HEK293 (cell line): ENCODE measurements around the gene ANKRD53.
A peak's percentile ranks its signal among the peaks of the same experiment; 100 is the strongest.

ENCODE experiments used
- CTCF ChIA-PET: fragments of 350-600 bp; formaldehyde crosslinking; extraction: SDS; loops from one replicate; lab custom pipeline; 2021; ENCODE audit warnings: antibody characterized with exemption; lab: Yijun Ruan, JAX
- POLR2A ChIA-PET: fragments of 300-600 bp; formaldehyde crosslinking; extraction: SDS; loops from one replicate; lab custom pipeline; 2020; ENCODE audit warnings: antibody characterized with exemption, inconsistent platforms; lab: Yijun Ruan, JAX
- H3K27ac ChIP-seq: fragments of 200-500 bp; sonication (Bioruptor generic); 2 replicates; pipeline ENCODE4 v1.5.1; 2014; ENCODE audit warnings: low read depth, low read length, control low read depth, inconsistent platforms; ENCODE audit errors: extremely low read depth
- H3K36me3 ChIP-seq, 2 experiments: fragments of 200-500 bp in 1 of 2; sonication (Bioruptor generic) in 1 of 2; 1 replicate in 1 of 2; 2 replicates in 1 of 2; pipeline ENCODE4 v1.5.1; 2014 to 2017; ENCODE audit warnings: inconsistent platforms in 2 of 2, low read length in 2 of 2; ENCODE audit not compliant: control insufficient read depth in 2 of 2, insufficient read depth in 1 of 2
- H3K4me1 ChIP-seq: fragments of 200-500 bp; sonication (Bioruptor generic); 2 replicates; pipeline ENCODE4 v1.5.1; 2014; ENCODE audit warnings: mild to moderate bottlenecking, low read length, inconsistent platforms; ENCODE audit not compliant: control insufficient read depth, insufficient read depth
- H3K4me3 ChIP-seq: 2 replicates; pipeline ENCODE4 v1.5.1; 2011; ENCODE audit warnings: low read depth, mild to moderate bottlenecking, control low read depth, low read length, moderate library complexity
- H3K9me3 ChIP-seq: fragments of 200-500 bp; sonication (Bioruptor generic); 2 replicates; pipeline ENCODE4 v1.5.1; 2014; ENCODE audit warnings: low read depth, low read length, inconsistent platforms; ENCODE audit not compliant: control insufficient read depth, insufficient read depth
- HOXD13 ChIP-seq: sonication (generic); formaldehyde crosslinking; IDR thresholded peaks from 2 replicates; pipeline ENCODE4 v1.8.0; 2022; ENCODE audit warnings: missing genetic modification reagents, borderline replicate concordance
- SCRT2 ChIP-seq: fragments of 450-650 bp; formaldehyde crosslinking; IDR thresholded peaks from 2 replicates; pipeline ENCODE4 v1.5.1; 2016; ENCODE audit warnings: missing biosample characterization, missing genetic modification characterization
- ZBTB20 ChIP-seq: fragments of 450-650 bp; formaldehyde crosslinking; IDR thresholded peaks from 2 replicates; pipeline ENCODE4 v1.5.1; 2016; ENCODE audit warnings: missing biosample characterization, missing genetic modification characterization
- ZNF433 ChIP-seq: fragments of 450-650 bp; formaldehyde crosslinking; IDR thresholded peaks from 2 replicates; pipeline ENCODE4 v1.5.1; 2016; ENCODE audit warnings: missing biosample characterization, missing genetic modification characterization, low read depth
- ZNF530 ChIP-seq: fragments of 450-650 bp; formaldehyde crosslinking; IDR thresholded peaks from 2 replicates; pipeline ENCODE4 v1.5.1; 2016; ENCODE audit warnings: low read depth, missing biosample characterization, missing genetic modification characterization
- ZNF544 ChIP-seq: fragments of 450-650 bp; formaldehyde crosslinking; IDR thresholded peaks from 2 replicates; pipeline ENCODE4 v1.5.0; 2017; ENCODE audit warnings: missing biosample characterization, missing genetic modification characterization
- ZNF623 ChIP-seq: fragments of 450-650 bp; formaldehyde crosslinking; IDR thresholded peaks from 2 replicates; pipeline ENCODE4 v1.5.1; 2016; ENCODE audit warnings: missing biosample characterization, missing genetic modification characterization
- ZNF777 ChIP-seq: fragments of 450-650 bp; formaldehyde crosslinking; IDR thresholded peaks from 2 replicates; pipeline ENCODE4 v1.5.1; 2017; ENCODE audit warnings: missing biosample characterization, missing genetic modification characterization, borderline replicate concordance
- TF ChIP-seq, protein P1 (sequence below): fragments of 450-650 bp; formaldehyde crosslinking; IDR thresholded peaks from 2 replicates; pipeline ENCODE4 v1.5.1; 2016; ENCODE audit warnings: missing biosample characterization, missing genetic modification characterization, borderline replicate concordance
- TF ChIP-seq, protein P2 (sequence below): fragments of 450-650 bp; formaldehyde crosslinking; IDR thresholded peaks from 2 replicates; pipeline ENCODE4 v1.5.1; 2016; ENCODE audit warnings: missing biosample characterization, missing genetic modification characterization
- TF ChIP-seq, protein P3 (sequence below): fragments of 450-650 bp; formaldehyde crosslinking; IDR thresholded peaks from 2 replicates; pipeline ENCODE4 v1.5.1; 2017; ENCODE audit warnings: missing biosample characterization, missing genetic modification characterization
- TF ChIP-seq, protein P4 (sequence below): fragments of 450-650 bp; formaldehyde crosslinking; IDR thresholded peaks from 2 replicates; pipeline ENCODE4 v1.5.1; 2016; ENCODE audit warnings: missing biosample characterization, missing genetic modification characterization
- TF ChIP-seq, protein P5 (sequence below): fragments of 450-650 bp; formaldehyde crosslinking; IDR thresholded peaks from 2 replicates; pipeline ENCODE4 v1.5.1; 2016; ENCODE audit warnings: missing biosample characterization, missing genetic modification characterization

ANKRD53 gene

DNA sequence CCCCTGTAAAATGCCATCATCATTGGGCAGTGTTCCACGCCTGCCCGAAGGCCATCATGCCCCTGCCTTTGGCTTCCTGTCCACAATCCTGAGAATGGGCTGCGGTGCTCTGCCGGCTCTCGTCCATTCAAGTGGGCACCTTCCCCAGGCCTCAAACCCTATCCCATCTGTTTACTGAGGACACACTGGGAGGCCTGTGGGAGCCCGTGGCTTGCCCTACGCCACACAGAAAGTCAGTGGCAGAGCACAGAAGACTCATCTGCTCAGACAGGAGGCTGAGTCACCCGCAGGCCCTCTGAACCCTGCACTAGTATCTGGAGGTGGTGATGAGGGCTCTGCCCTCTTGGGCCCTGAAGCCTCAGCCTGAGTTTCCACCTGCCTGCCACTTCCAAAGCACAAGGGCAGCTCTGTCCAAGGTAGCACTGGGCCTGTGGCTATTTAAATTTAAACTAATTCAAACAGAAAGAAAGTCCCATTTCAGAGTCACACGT lies 19.1 kb upstream of the ANKRD53 start:
- Histone ChIP-seq H3K27ac (no peak overlapping the region), H3K36me3 (peaks cover 0 to 5% of the 10 kb centered on the region in 2 experiments; a peak in 1 of 3 replicates), H3K4me1 (no peaks in the 10 kb centered on the region), H3K9me3 (no peaks in the 10 kb centered on the region), H3K4me3 (no peak overlapping the region)
- POLR2A ChIA-PET: no interaction called here
- no peak for TF ChIP-seq ZNF777
- TF ChIP-seq, protein P1, sequence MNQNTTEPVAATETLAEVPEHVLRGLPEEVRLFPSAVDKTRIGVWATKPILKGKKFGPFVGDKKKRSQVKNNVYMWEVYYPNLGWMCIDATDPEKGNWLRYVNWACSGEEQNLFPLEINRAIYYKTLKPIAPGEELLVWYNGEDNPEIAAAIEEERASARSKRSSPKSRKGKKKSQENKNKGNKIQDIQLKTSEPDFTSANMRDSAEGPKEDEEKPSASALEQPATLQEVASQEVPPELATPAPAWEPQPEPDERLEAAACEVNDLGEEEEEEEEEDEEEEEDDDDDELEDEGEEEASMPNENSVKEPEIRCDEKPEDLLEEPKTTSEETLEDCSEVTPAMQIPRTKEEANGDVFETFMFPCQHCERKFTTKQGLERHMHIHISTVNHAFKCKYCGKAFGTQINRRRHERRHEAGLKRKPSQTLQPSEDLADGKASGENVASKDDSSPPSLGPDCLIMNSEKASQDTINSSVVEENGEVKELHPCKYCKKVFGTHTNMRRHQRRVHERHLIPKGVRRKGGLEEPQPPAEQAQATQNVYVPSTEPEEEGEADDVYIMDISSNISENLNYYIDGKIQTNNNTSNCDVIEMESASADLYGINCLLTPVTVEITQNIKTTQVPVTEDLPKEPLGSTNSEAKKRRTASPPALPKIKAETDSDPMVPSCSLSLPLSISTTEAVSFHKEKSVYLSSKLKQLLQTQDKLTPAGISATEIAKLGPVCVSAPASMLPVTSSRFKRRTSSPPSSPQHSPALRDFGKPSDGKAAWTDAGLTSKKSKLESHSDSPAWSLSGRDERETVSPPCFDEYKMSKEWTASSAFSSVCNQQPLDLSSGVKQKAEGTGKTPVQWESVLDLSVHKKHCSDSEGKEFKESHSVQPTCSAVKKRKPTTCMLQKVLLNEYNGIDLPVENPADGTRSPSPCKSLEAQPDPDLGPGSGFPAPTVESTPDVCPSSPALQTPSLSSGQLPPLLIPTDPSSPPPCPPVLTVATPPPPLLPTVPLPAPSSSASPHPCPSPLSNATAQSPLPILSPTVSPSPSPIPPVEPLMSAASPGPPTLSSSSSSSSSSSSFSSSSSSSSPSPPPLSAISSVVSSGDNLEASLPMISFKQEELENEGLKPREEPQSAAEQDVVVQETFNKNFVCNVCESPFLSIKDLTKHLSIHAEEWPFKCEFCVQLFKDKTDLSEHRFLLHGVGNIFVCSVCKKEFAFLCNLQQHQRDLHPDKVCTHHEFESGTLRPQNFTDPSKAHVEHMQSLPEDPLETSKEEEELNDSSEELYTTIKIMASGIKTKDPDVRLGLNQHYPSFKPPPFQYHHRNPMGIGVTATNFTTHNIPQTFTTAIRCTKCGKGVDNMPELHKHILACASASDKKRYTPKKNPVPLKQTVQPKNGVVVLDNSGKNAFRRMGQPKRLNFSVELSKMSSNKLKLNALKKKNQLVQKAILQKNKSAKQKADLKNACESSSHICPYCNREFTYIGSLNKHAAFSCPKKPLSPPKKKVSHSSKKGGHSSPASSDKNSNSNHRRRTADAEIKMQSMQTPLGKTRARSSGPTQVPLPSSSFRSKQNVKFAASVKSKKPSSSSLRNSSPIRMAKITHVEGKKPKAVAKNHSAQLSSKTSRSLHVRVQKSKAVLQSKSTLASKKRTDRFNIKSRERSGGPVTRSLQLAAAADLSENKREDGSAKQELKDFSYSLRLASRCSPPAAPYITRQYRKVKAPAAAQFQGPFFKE (tag by site-specific recombination): no peak
- TF ChIP-seq, protein P2, sequence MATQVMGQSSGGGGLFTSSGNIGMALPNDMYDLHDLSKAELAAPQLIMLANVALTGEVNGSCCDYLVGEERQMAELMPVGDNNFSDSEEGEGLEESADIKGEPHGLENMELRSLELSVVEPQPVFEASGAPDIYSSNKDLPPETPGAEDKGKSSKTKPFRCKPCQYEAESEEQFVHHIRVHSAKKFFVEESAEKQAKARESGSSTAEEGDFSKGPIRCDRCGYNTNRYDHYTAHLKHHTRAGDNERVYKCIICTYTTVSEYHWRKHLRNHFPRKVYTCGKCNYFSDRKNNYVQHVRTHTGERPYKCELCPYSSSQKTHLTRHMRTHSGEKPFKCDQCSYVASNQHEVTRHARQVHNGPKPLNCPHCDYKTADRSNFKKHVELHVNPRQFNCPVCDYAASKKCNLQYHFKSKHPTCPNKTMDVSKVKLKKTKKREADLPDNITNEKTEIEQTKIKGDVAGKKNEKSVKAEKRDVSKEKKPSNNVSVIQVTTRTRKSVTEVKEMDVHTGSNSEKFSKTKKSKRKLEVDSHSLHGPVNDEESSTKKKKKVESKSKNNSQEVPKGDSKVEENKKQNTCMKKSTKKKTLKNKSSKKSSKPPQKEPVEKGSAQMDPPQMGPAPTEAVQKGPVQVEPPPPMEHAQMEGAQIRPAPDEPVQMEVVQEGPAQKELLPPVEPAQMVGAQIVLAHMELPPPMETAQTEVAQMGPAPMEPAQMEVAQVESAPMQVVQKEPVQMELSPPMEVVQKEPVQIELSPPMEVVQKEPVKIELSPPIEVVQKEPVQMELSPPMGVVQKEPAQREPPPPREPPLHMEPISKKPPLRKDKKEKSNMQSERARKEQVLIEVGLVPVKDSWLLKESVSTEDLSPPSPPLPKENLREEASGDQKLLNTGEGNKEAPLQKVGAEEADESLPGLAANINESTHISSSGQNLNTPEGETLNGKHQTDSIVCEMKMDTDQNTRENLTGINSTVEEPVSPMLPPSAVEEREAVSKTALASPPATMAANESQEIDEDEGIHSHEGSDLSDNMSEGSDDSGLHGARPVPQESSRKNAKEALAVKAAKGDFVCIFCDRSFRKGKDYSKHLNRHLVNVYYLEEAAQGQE (tag by site-specific recombination): peak; percentile 71
- TF ChIP-seq, all 188 proteins: peak for 1
- CTCF ChIA-PET: interaction anchor here (1.0 to 3.3 kb wide), 5 partner anchors 9 to 170 kb away, joined by 4 to 21 read pairs (median 6); no protein-coding TSS in a partner anchor

DNA sequence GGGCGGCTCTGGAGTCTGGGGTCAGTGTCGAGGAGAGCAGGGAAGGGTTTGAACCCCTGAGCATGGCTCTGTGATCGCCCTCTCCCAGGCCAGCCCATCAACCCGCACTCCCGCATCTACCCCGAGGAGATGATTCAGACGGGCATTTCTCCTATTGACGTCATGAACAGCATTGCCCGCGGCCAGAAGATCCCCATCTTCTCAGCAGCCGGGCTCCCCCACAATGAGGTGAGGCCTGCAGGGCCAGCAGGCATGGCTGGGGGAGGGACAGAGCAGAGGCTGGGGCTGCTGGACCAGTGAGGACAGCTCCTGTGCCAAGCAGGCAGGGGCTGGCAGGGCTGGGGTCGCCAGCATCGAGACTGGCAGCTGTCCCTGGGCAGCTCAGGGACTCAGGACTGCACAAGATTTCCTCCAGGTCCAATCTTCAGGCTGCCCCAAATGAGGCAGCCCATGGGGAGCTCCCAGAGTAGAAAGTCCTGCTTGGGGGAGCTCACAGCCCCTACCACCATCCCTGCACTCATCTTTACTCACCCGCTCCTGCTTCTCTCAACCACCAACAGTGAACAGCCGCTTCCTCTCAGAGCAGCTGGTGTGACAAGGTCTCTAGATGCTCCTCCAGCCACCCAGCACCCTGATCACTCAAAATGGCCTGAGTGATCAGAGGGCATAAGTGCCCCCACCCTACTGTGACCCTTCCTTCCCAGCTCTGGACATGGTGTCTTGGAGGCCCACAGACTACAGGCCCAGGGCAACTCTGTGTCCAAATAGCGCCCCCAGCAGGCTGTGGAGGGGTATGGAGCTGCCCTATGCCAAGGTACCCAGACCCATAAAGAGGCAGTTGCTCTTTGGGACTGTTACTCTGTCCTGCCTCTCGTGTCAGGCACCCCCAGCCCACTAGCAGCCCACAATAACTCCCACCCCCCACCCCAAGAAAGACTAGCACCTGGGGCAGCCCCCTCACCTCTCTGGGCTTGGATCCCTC lies 18.3 kb upstream of the ANKRD53 start:
- no peaks in the 10 kb centered on the region for H3K9me3 ChIP-seq
- no peaks in the 10 kb centered on the region for H3K4me1 ChIP-seq
- no peak overlapping the region for H3K4me3 ChIP-seq
- no peak overlapping the region for H3K27ac ChIP-seq
- CTCF ChIA-PET: interaction anchor here (0.6 to 3.3 kb wide), 10 partner anchors 10 to 171 kb away, joined by 3 to 21 read pairs (median 4); no protein-coding TSS in a partner anchor
- H3K36me3 ChIP-seq: peaks cover 0 to 13% of the 10 kb centered on the region in 2 experiments; a peak in 1 of 3 replicates
- POLR2A ChIA-PET: no interaction called here
- TF ChIP-seq HOXD13 (CRISPR knock-in tag): no peak
- TF ChIP-seq ZNF544: no peak
- no peak for TF ChIP-seq ZNF433 (tag by site-specific recombination)
- TF ChIP-seq, protein P3, sequence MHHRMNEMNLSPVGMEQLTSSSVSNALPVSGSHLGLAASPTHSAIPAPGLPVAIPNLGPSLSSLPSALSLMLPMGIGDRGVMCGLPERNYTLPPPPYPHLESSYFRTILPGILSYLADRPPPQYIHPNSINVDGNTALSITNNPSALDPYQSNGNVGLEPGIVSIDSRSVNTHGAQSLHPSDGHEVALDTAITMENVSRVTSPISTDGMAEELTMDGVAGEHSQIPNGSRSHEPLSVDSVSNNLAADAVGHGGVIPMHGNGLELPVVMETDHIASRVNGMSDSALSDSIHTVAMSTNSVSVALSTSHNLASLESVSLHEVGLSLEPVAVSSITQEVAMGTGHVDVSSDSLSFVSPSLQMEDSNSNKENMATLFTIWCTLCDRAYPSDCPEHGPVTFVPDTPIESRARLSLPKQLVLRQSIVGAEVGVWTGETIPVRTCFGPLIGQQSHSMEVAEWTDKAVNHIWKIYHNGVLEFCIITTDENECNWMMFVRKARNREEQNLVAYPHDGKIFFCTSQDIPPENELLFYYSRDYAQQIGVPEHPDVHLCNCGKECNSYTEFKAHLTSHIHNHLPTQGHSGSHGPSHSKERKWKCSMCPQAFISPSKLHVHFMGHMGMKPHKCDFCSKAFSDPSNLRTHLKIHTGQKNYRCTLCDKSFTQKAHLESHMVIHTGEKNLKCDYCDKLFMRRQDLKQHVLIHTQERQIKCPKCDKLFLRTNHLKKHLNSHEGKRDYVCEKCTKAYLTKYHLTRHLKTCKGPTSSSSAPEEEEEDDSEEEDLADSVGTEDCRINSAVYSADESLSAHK (tag by site-specific recombination): no peak
- no peak for TF ChIP-seq ZNF623 (tag by site-specific recombination)
- TF ChIP-seq SCRT2 (tag by site-specific recombination): no peak
- no peak for TF ChIP-seq ZBTB20
- TF ChIP-seq, protein P4, sequence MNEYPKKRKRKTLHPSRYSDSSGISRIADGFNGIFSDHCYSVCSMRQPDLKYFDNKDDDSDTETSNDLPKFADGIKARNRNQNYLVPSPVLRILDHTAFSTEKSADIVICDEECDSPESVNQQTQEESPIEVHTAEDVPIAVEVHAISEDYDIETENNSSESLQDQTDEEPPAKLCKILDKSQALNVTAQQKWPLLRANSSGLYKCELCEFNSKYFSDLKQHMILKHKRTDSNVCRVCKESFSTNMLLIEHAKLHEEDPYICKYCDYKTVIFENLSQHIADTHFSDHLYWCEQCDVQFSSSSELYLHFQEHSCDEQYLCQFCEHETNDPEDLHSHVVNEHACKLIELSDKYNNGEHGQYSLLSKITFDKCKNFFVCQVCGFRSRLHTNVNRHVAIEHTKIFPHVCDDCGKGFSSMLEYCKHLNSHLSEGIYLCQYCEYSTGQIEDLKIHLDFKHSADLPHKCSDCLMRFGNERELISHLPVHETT (tag by site-specific recombination): no peak
- no peak for TF ChIP-seq ZNF530 (tag by site-specific recombination)
- TF ChIP-seq, protein P5, sequence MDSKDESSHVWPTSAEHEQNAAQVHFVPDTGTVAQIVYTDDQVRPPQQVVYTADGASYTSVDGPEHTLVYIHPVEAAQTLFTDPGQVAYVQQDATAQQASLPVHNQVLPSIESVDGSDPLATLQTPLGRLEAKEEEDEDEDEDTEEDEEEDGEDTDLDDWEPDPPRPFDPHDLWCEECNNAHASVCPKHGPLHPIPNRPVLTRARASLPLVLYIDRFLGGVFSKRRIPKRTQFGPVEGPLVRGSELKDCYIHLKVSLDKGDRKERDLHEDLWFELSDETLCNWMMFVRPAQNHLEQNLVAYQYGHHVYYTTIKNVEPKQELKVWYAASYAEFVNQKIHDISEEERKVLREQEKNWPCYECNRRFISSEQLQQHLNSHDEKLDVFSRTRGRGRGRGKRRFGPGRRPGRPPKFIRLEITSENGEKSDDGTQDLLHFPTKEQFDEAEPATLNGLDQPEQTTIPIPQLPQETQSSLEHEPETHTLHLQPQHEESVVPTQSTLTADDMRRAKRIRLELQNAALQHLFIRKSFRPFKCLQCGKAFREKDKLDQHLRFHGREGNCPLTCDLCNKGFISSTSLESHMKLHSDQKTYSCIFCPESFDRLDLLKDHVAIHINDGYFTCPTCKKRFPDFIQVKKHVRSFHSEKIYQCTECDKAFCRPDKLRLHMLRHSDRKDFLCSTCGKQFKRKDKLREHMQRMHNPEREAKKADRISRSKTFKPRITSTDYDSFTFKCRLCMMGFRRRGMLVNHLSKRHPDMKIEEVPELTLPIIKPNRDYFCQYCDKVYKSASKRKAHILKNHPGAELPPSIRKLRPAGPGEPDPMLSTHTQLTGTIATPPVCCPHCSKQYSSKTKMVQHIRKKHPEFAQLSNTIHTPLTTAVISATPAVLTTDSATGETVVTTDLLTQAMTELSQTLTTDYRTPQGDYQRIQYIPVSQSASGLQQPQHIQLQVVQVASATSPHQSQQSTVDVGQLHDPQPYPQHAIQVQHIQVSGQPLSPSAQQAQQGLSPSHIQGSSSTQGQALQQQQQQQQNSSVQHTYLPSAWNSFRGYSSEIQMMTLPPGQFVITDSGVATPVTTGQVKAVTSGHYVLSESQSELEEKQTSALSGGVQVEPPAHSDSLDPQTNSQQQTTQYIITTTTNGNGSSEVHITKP: no peak
